OCI-LY1 (cell line): ENCODE measurements around the gene PSD2.

Source experiments
- H2AFZ ChIP-seq: fragments of 200-600 bp; sonication (generic), shearing (Covaris generic); 2 replicates; pipeline ENCODE4 v1.6.0; 2014; ENCODE audit warnings: antibody characterized with exemption, mild to moderate bottlenecking, low read length
- H3F3A ChIP-seq: fragments of 200-600 bp; sonication (generic), shearing (Covaris generic); 2 replicates; pipeline ENCODE4 v1.6.0; 2014; ENCODE audit warnings: mild to moderate bottlenecking, antibody characterized with exemption, low read length, moderate library complexity; ENCODE audit not compliant: insufficient read depth
- H3K27ac ChIP-seq: fragments of 200-600 bp; sonication (generic); 2 replicates; pipeline ENCODE4 v1.5.1; 2014; ENCODE audit warnings: low read length, mixed run types, mild to moderate bottlenecking, low read depth; ENCODE audit not compliant: poor library complexity, severe bottlenecking
- H3K27me3 ChIP-seq: fragments of 200-600 bp; sonication (generic); 2 replicates; pipeline ENCODE4 v1.6.0; 2014; ENCODE audit warnings: antibody characterized with exemption, mild to moderate bottlenecking, low read length, moderate library complexity; ENCODE audit not compliant: insufficient read depth
- H3K36me3 ChIP-seq: fragments of 200-600 bp; sonication (generic); 2 replicates; pipeline ENCODE4 v1.6.1; 2014; ENCODE audit warnings: mild to moderate bottlenecking, antibody characterized with exemption, low read length, moderate library complexity, mixed read lengths; ENCODE audit not compliant: insufficient read depth
- H3K4me1 ChIP-seq: fragments of 200-600 bp; sonication (generic); 2 replicates; pipeline ENCODE4 v1.5.1; 2014; ENCODE audit warnings: mild to moderate bottlenecking, low read length, moderate library complexity; ENCODE audit not compliant: insufficient read depth, severe bottlenecking
- H3K4me2 ChIP-seq: fragments of 200-600 bp; sonication (generic), shearing (Covaris generic); 2 replicates; pipeline ENCODE4 v1.6.1; 2014; ENCODE audit warnings: low read length
- H3K4me3 ChIP-seq: fragments of 200-600 bp; sonication (generic); 2 replicates; pipeline ENCODE4 v1.5.1; 2014; ENCODE audit warnings: low read length, low read depth, mild to moderate bottlenecking, mixed read lengths; ENCODE audit not compliant: poor library complexity, severe bottlenecking
- H3K79me2 ChIP-seq: fragments of 200-600 bp; shearing (Covaris generic); 2 replicates; pipeline ENCODE4 v1.6.1; 2016; ENCODE audit warnings: mixed run types, low read length, mixed read lengths; ENCODE audit not compliant: insufficient read depth
- H3K9ac ChIP-seq: fragments of 200-600 bp; sonication (generic), shearing (Covaris generic); 2 replicates; pipeline ENCODE4 v1.6.1; 2014; ENCODE audit warnings: mild to moderate bottlenecking, low read length, mixed read lengths
- H3K9me2 ChIP-seq: fragments of 200-600 bp; sonication (generic), shearing (Covaris generic); 2 replicates; pipeline ENCODE4 v1.6.1; 2014; ENCODE audit warnings: low read depth, mild to moderate bottlenecking, low read length, mixed read lengths
- H3K9me3 ChIP-seq: fragments of 200-600 bp; shearing (Covaris generic); 2 replicates; pipeline ENCODE4 v1.6.1; 2014; ENCODE audit warnings: low read length, mixed read lengths
- H4K20me1 ChIP-seq: fragments of 200-600 bp; sonication (generic), shearing (Covaris generic); 2 replicates; pipeline ENCODE4 v1.6.0; 2016; ENCODE audit warnings: mild to moderate bottlenecking, low read length; ENCODE audit not compliant: insufficient read depth
- EZH2 ChIP-seq: fragments of 200-600 bp; sonication (generic), shearing (Covaris generic); IDR thresholded peaks from 2 replicates; pipeline ENCODE4 v1.8.0; 2017; ENCODE audit warnings: borderline replicate concordance, mixed run types, mild to moderate bottlenecking, antibody characterized with exemption, low read length, moderate library complexity, mixed read lengths
- TF ChIP-seq, protein P1 (sequence below): fragments of 200-600 bp; sonication (generic), shearing (Covaris generic); IDR thresholded peaks from 2 replicates; pipeline ENCODE4 v1.5.1; 2017; ENCODE audit warnings: mild to moderate bottlenecking, antibody characterized with exemption, low read length, moderate library complexity, mixed read lengths

The PSD2 gene

DNA sequence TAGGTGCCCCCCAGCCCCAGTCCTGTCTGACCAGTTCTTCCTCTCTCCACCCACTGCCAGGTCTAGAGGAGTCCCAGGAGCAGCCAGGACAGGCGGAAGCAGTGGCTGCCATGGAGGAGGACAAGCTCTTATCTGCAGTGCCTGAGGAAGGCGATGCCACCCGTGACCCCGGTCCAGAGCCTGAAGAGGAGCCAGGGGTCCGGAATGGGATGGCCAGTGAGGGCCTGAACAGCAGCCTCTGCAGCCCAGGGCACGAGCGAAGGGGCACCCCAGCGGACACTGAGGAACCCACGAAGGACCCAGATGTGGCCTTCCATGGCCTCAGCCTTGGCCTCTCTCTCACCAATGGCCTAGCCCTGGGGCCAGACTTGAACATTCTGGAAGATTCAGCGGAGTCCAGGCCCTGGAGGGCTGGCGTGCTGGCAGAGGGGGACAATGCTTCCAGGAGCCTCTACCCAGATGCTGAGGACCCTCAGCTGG is 13.8 kb downstream of the PSD2 start:
- Histone ChIP-seq H2AFZ (no peak overlapping the region), H3K27me3 (no peaks in the 10 kb centered on the region), H3K79me2 (no peaks in the 10 kb centered on the region), H3K4me2 (no peak overlapping the region), H3K9me2 (no peaks in the 10 kb centered on the region), H3K9me3 (no peaks in the 10 kb centered on the region), H3K4me1 (no peaks in the 10 kb centered on the region), H3K36me3 (no peaks in the 10 kb centered on the region), H3K27ac (no peak overlapping the region), H3K4me3 (no peak overlapping the region), H3K9ac (no peak overlapping the region), H4K20me1 (no peaks in the 10 kb centered on the region), H3F3A (no peaks in the 10 kb centered on the region)
- TF ChIP-seq, protein P1, sequence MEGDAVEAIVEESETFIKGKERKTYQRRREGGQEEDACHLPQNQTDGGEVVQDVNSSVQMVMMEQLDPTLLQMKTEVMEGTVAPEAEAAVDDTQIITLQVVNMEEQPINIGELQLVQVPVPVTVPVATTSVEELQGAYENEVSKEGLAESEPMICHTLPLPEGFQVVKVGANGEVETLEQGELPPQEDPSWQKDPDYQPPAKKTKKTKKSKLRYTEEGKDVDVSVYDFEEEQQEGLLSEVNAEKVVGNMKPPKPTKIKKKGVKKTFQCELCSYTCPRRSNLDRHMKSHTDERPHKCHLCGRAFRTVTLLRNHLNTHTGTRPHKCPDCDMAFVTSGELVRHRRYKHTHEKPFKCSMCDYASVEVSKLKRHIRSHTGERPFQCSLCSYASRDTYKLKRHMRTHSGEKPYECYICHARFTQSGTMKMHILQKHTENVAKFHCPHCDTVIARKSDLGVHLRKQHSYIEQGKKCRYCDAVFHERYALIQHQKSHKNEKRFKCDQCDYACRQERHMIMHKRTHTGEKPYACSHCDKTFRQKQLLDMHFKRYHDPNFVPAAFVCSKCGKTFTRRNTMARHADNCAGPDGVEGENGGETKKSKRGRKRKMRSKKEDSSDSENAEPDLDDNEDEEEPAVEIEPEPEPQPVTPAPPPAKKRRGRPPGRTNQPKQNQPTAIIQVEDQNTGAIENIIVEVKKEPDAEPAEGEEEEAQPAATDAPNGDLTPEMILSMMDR = no peak
- no peak for TF ChIP-seq EZH2

DNA sequence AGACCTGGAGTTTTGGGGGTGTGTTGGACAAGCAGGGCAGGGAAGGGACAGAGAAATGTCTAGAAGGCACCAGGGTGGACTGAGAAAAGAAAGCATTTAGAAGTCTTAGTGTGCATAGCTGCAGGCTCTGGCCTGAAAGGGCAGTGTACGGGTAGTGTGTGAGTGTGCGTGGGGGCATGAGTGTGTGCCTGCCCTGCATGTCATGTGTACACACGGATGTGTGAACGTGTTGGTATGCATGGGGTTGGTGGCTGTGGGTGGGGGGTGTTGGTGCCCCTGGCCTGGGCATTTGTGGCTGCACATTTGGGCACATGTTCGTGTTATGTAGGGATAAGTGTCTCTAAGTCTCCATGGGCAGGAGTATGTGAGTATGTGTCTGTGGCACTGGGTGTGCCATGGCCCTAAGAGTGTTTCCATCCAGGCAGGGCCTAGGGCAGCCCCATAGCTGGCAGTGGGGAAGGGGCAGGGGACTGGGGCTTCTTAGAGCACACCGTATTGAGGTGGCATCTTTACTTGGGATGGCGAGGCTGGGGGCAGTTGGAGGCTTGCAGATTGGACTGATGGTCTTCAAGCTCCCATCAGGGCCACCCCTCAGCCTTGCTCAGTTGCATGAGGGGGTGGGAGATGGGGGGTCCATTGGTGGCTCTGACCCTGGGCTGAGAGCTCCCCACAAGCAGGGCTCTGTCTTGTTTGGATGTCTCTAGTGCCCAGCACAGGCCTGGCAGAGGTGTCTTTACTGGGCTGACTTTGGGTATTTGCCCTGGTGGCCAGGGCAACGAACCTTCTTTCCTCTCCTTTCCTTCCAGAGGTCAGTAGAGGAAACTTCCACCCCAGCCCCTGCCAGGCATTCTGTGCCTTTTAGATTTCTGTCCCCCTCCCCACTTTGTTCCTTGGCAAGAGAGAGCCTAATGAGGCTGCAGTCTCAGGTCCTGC is 15.0 kb downstream of the PSD2 start:
- H3K36me3 ChIP-seq = no peaks in the 10 kb centered on the region
- no peaks in the 10 kb centered on the region for H3K27me3 ChIP-seq
- H3K4me3 ChIP-seq = no peak overlapping the region
- no peaks in the 10 kb centered on the region for H3K4me1 ChIP-seq
- no peak overlapping the region for H2AFZ ChIP-seq
- H4K20me1 ChIP-seq = no peaks in the 10 kb centered on the region
- no peak overlapping the region for H3K27ac ChIP-seq
- H3K9me2 ChIP-seq = no peaks in the 10 kb centered on the region
- TF ChIP-seq, protein P1 = no peak
- no peak for TF ChIP-seq EZH2
- H3F3A ChIP-seq = no peaks in the 10 kb centered on the region
- H3K4me2 ChIP-seq = no peak overlapping the region
- H3K79me2 ChIP-seq = no peaks in the 10 kb centered on the region
- H3K9me3 ChIP-seq = no peaks in the 10 kb centered on the region
- H3K9ac ChIP-seq = no peak overlapping the region

DNA sequence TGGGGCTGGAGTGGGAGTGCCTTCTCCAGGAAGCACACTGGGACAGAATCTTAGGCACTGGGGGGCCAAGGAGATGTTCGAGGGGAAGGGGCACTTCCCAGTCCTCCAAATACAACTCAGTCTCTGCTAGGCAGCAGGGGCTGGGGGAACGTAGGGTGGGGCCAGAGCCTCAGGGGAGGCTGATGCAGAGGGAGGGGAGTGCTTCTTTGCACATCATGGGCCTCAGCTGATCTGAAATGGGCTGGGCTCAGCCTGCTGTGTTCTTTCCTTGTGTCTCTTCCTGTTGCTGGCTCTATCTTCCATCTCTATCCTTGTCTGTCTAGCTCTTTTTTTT is 15.6 kb downstream of the PSD2 start:
- Histone ChIP-seq H2AFZ (no peak overlapping the region), H3K9me2 (no peaks in the 10 kb centered on the region), H3K4me2 (no peak overlapping the region), H3K9ac (no peak overlapping the region), H4K20me1 (no peaks in the 10 kb centered on the region), H3K79me2 (no peaks in the 10 kb centered on the region), H3K4me3 (no peak overlapping the region), H3K4me1 (no peaks in the 10 kb centered on the region), H3F3A (no peaks in the 10 kb centered on the region), H3K9me3 (no peaks in the 10 kb centered on the region), H3K27ac (no peak overlapping the region), H3K36me3 (no peaks in the 10 kb centered on the region), H3K27me3 (no peaks in the 10 kb centered on the region)
- TF ChIP-seq, protein P1 = no peak
- TF ChIP-seq EZH2 = no peak
